Transverse colon (tissue), 4 donors: ENCODE measurements around the gene CDC42BPB. TPM values are rescaled to one million over a fixed set of nuclear protein-coding genes. Genes with fewer than 3 reads are reported as not detected.

Experiments
- DNase-seq: peaks from one replicate; pipeline ENCODE4 v3.0.0-alpha.2; 2019
- H3K27ac ChIP-seq, 4 donors: fragments of 200-600 bp; sonication (generic); 2 replicates each; pipeline ENCODE4 v1.5.1; 2016 to 2018; ENCODE audit warnings: inconsistent platforms in 4 of 4
- H3K27me3 ChIP-seq: fragments of 200-600 bp; sonication (generic); 2 replicates; pipeline ENCODE4 v1.5.1; 2017; ENCODE audit warnings: inconsistent platforms
- H3K36me3 ChIP-seq, 4 donors: fragments of 200-600 bp; sonication (generic); 2 replicates each; pipeline ENCODE4 v1.5.1; 2017 to 2019; ENCODE audit warnings: inconsistent platforms in 4 of 4
- H3K4me1 ChIP-seq, 4 donors: fragments of 200-600 bp; sonication (generic); 2 replicates each; pipeline ENCODE4 v1.5.1; 2017 to 2020; ENCODE audit warnings: inconsistent platforms in 4 of 4
- H3K4me3 ChIP-seq, 4 donors: fragments of 200-600 bp; sonication (generic); 1 replicate in 1 of 4; 2 replicates in 3 of 4; pipeline versions ENCODE4 v1.5.1 to v1.6.1; 2017 to 2019; ENCODE audit warnings: inconsistent platforms in 4 of 4
- H3K9me3 ChIP-seq, 2 donors: fragments of 200-600 bp; sonication (generic); 2 replicates each; pipeline ENCODE4 v1.5.1; 2017 to 2019; ENCODE audit warnings: inconsistent platforms in 2 of 2
- EP300 ChIP-seq: sonication (generic); formaldehyde crosslinking; IDR thresholded peaks from one replicate; pipeline ENCODE4 v1.6.1; 2017; ENCODE audit warnings: antibody characterized with exemption, low read depth
- POLR2A ChIP-seq: fragments of 450-650 bp; IDR thresholded peaks from one replicate; pipeline ENCODE4 v1.6.1; 2016; ENCODE audit warnings: antibody characterized with exemption, mild to moderate bottlenecking, moderate library complexity
- POLR2AphosphoS5 ChIP-seq, 3 donors: sonication (generic); formaldehyde crosslinking; IDR thresholded peaks; one replicate each; pipeline ENCODE4 v1.6.1; 2016; ENCODE audit warnings: antibody characterized with exemption in 3 of 3
- WGBS, 2 donors: methylation state at CpG; one replicate each; pipeline ENCODE4 v1.1.5; 2018; ENCODE audit warnings: low coverage in 1 of 2; 5-methylcytosine and 5-hydroxymethylcytosine counted together
- in situ Hi-C, 4 donors: fragments of 200-750 bp; cut with MboI; loops; one replicate each; pipeline versions ENCODE4 v1.15.0 to v1.15.1; 2017; ENCODE audit warnings: low sequenced_read_pairs in 3 of 4, low pct_ligation_motif_present in 1 of 4, low pct_unique_long_range_greater_than_20kb in 1 of 4
- intact Hi-C: fragments of 100-400 bp; cut with DNase I; formaldehyde crosslinking; loops from one replicate; pipeline ENCODE4 v1.15.1; 2023; ENCODE audit warnings: low total_unique reads
- total RNA-seq, 4 donors: library from RNA; depleted of rRNA; stranded (reverse); fragments of >200 nt; gene quantifications; one replicate each; pipeline ENCODE4 v1.1.0, GENCODE V29; 2016
- TF ChIP-seq, protein P1 (sequence below), 5 experiments: fragments of 200-600 bp in 3 of 5; fragments of 450-650 bp in 2 of 5; sonication (generic) in 3 of 5; IDR thresholded peaks; 1 replicate in 2 of 5; 2 replicates in 3 of 5; pipeline ENCODE4 v1.5.1; 2016 to 2017; ENCODE audit warnings: antibody characterized with exemption in 5 of 5, inconsistent platforms in 3 of 5, mild to moderate bottlenecking in 2 of 5, moderate library complexity in 1 of 5

CDC42BPB gene
- total RNA-seq, 4 donors from 2014 or later = 109 to 160 (median 123) TPM

DNA sequence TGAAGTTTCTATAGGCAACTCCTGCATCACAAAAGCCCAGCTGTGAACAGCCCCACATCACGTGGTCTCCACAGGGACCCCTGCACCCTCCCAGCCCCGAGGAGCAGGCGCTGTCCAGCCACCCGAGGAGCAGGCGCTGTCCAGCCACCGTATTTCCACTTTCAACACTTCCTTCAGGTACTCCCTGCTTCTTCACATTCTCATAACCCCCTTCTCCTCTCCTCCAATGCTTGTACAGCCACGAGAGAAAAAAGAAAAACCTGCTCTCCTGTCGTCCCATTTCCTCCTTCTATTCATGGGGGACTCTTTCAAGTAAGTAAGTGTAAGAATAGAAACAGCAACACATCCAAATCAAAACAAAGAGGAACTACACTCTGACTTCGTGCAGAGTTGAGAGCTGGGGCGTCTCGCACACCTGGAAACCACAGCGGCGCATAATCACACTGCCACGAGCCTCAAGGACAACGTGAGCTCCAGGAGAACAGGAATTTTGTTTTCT is 11.9 kb downstream of the CDC42BPB start:
- no peaks in the 10 kb centered on the region for H3K27me3 ChIP-seq
- intact Hi-C loops (no loop called here), in situ Hi-C loops (no loop called here)
- no peak overlapping the region for H3K27ac ChIP-seq
- TF ChIP-seq POLR2AphosphoS5 (IDR thresholded peaks at IDR 0.05) (no peak), EP300 (no peak), POLR2A (no peak)
- TF ChIP-seq, protein P1, sequence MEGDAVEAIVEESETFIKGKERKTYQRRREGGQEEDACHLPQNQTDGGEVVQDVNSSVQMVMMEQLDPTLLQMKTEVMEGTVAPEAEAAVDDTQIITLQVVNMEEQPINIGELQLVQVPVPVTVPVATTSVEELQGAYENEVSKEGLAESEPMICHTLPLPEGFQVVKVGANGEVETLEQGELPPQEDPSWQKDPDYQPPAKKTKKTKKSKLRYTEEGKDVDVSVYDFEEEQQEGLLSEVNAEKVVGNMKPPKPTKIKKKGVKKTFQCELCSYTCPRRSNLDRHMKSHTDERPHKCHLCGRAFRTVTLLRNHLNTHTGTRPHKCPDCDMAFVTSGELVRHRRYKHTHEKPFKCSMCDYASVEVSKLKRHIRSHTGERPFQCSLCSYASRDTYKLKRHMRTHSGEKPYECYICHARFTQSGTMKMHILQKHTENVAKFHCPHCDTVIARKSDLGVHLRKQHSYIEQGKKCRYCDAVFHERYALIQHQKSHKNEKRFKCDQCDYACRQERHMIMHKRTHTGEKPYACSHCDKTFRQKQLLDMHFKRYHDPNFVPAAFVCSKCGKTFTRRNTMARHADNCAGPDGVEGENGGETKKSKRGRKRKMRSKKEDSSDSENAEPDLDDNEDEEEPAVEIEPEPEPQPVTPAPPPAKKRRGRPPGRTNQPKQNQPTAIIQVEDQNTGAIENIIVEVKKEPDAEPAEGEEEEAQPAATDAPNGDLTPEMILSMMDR (IDR thresholded peaks at IDR 0.05) = no peak
- H3K4me1 ChIP-seq = peaks cover 5 to 25% (median 7%) of the 10 kb centered on the region in 4 donors
- DNase-seq = no peak
- no peaks in the 10 kb centered on the region for H3K9me3 ChIP-seq
- 46 to 51% methylated on average over 6 to 15 of the region's 15 CpGs for WGBS, 2 donors
- H3K36me3 ChIP-seq = peaks cover 0 to 5% (median 0%) of the 10 kb centered on the region in 4 donors
- no peak overlapping the region for H3K4me3 ChIP-seq

DNA sequence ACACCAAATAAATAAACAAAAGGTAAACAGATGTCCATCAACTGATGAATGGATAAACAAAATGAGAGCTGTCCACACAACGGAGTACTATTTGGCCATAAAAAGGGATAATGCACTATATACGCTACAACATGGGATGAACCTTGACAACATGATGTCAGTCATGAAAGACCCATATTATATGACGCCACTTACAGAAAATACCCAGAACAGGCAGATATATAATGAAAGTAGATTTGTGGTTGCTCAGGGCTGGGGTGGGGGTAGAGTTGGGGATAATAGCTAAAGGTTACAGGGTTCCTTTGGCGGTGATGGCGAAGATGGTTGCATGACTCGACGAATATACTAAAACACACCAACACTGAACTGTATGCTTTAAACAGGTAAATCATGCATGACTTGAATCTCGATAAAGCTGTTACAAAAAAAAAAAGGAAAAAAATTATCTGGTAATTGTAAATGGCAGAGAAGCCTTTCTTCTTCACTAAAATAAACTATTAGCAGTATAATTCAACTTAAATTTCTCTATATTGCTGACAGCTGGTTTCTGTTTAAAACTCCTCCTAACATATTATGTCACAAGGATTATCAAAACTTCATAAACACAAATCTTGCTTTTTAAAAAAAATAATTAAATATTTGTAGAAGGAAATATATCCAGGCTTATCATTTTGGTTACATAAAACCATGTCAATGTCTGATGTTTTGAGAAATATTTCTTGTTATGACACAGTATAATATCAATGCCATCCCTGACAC is 13.9 kb downstream of the CDC42BPB start:
- TF ChIP-seq, protein P1 (IDR thresholded peaks at IDR 0.05) = no peak
- TF ChIP-seq POLR2AphosphoS5 (IDR thresholded peaks at IDR 0.05) (no peak), POLR2A (no peak), EP300 (no peak)
- DNase-seq = no peak
- intact Hi-C loops (no loop called here), in situ Hi-C loops (no loop called here)
- H3K4me3 ChIP-seq = no peak overlapping the region
- peaks cover 5 to 25% (median 7%) of the 10 kb centered on the region in 4 donors for H3K4me1 ChIP-seq
- no peaks in the 10 kb centered on the region for H3K9me3 ChIP-seq
- WGBS, 2 donors = 88 to 90% methylated on average over 7 to 8 of the region's 8 CpGs
- H3K36me3 ChIP-seq = peaks cover 0 to 5% (median 0%) of the 10 kb centered on the region in 4 donors
- no peaks in the 10 kb centered on the region for H3K27me3 ChIP-seq
- no peak overlapping the region for H3K27ac ChIP-seq

DNA sequence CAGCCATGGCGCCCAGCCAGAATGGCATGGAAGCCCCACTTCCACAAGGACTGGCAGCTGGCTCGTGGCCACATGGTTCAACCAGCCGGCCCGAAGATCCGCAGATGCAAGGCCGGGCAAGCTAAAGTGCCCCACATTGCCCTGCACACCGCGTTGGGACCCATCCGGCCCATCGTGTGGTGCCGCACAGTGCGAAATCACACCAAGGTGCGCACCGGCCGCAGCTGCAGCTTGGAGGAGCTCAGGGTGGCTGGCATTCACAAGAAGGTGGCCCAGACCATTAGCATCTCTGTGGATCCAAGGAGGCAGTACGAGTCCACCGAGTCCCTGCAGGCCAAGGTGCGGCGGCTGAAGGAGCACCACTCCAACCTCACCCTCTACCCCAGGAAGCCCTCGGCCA is 15.9 kb downstream of the CDC42BPB start:
- Histone ChIP-seq H3K9me3 (no peaks in the 10 kb centered on the region), H3K4me3 (no peak overlapping the region), H3K27me3 (no peaks in the 10 kb centered on the region), H3K4me1 (peaks cover 5 to 23% (median 7%) of the 10 kb centered on the region in 4 donors), H3K27ac (no peak overlapping the region), H3K36me3 (peaks cover 0 to 5% (median 0%) of the 10 kb centered on the region in 4 donors)
- no peak for DNase-seq
- in situ Hi-C loops = no loop called here
- intact Hi-C loops = no loop called here
- TF ChIP-seq POLR2A (no peak), POLR2AphosphoS5 (IDR thresholded peaks at IDR 0.05) (no peak), EP300 (no peak)
- TF ChIP-seq, protein P1 (IDR thresholded peaks at IDR 0.05) = no peak
- WGBS, 2 donors = 70 to 97% methylated on average over 2 to 20 of the region's 20 CpGs

DNA sequence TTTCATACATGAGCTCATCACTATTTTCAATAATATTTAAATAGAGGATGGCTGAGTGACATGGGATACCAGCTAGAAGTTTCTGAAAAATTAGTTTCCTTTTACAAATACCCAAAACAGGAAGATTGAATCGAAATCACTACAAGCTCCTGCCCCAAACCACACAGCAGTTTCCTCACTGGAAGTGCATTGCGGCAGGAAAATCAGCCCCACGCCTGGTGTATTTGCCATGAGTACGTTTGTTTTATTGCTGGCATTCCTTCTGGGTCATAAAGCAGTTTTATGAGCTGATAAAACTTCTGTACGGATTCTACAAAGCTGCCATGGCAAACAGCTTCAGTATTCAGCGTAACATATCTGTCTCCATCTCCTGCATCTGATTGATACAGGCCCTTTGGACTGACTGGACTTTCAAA is 23.7 kb downstream of the CDC42BPB start:
- TF ChIP-seq POLR2AphosphoS5 (IDR thresholded peaks at IDR 0.05) = peak in 2 of 3 donors; percentile 55 to 73
- TF ChIP-seq, protein P1 (IDR thresholded peaks at IDR 0.05) = no peak
- H3K4me1 ChIP-seq = peaks cover 29 to 58% (median 41%) of the 10 kb centered on the region in 4 donors
- 12 to 34% methylated on average over 3 to 6 of the region's 6 CpGs for WGBS, 2 donors
- intact Hi-C loops (no loop called here), in situ Hi-C loops (no loop called here)
- no peaks in the 10 kb centered on the region for H3K27me3 ChIP-seq
- H3K4me3 ChIP-seq = peak overlapping the region in 1 of 4 donors; percentile 26
- H3K27ac ChIP-seq = peak overlapping the region; percentile 52 to 81 (median 76)
- DNase-seq = peak; percentile 72
- no peaks in the 10 kb centered on the region for H3K36me3 ChIP-seq
- no peaks in the 10 kb centered on the region for H3K9me3 ChIP-seq
